Activated CD8-positive, alpha-beta T cell treated with anti-CD3 and anti-CD28 coated beads for 36 hours (primary cell): ENCODE results near the gene HOXD11. TPM values are rescaled to one million over a fixed set of nuclear protein-coding genes. Genes with fewer than 3 reads are reported as not detected.

Source experiments
- ATAC-seq: fragments of 200-7000 bp; cut with Tn5 transposase; one replicate; pipeline ENCODE4 v1.10.0; 2021; ENCODE audit warnings: mild to moderate bottlenecking, moderate library complexity
- CTCF ChIA-PET: fragments of 350-600 bp; sonication (Branson Sonifier 250); formaldehyde crosslinking; loops from one replicate; lab custom pipeline; 2021; ENCODE audit warnings: antibody characterized with exemption; lab: Charles Lee
- POLR2A ChIA-PET: fragments of 350-600 bp; sonication (Branson Sonifier 250); formaldehyde crosslinking; loops from one replicate; lab custom pipeline; 2021; ENCODE audit warnings: antibody characterized with exemption; lab: Charles Lee
- DNase-seq: peaks from one replicate; pipeline ENCODE4 v3.0.0-alpha.2; 2020
- H3K27ac Mint-ChIP-seq: one replicate; pipeline ENCODE4 v1.8.0; 2021; ENCODE audit warnings: mild to moderate bottlenecking, mixed read lengths
- H3K27me3 Mint-ChIP-seq: one replicate; pipeline ENCODE4 v1.8.0; 2021; ENCODE audit warnings: mixed read lengths
- H3K36me3 Mint-ChIP-seq: one replicate; pipeline ENCODE4 v1.8.0; 2021; ENCODE audit warnings: low read depth, mixed read lengths
- H3K4me1 Mint-ChIP-seq: one replicate; pipeline ENCODE4 v1.8.0; 2021; ENCODE audit warnings: low read depth, mixed read lengths
- H3K4me3 Mint-ChIP-seq: one replicate; pipeline ENCODE4 v1.8.0; 2021; ENCODE audit warnings: mild to moderate bottlenecking, moderate library complexity, mixed read lengths
- H3K9me3 Mint-ChIP-seq: one replicate; pipeline ENCODE4 v1.8.0; 2021; ENCODE audit warnings: mixed read lengths
- CTCF ChIP-seq: fragments of 200-600 bp; IDR thresholded peaks from one replicate; pipeline ENCODE4 v1.8.0; 2022; ENCODE audit warnings: antibody characterized with exemption, mild to moderate bottlenecking
- intact Hi-C: fragments of 100-400 bp; cut with micrococcal nuclease; formaldehyde crosslinking; loops from one replicate; pipeline ENCODE4 v1.10.0; 2022
- total RNA-seq, 2 experiments: library from RNA; stranded (reverse); gene quantifications; one replicate each; pipeline ENCODE4 v1.2.3, GENCODE V29; 2021

Gene HOXD11
- total RNA-seq, 2 experiments from 2014 or later: not detected

GRCh38 chr2:176135035-176135440 is 28.0 kb downstream of the HOXD11 start:
- Mint-ChIP-seq H3K4me3 (no peak overlapping the region), H3K27me3 (peaks cover 83% of the 10 kb centered on the region), H3K36me3 (peaks cover 5% of the 10 kb centered on the region), H3K9me3 (no peaks in the 10 kb centered on the region), H3K4me1 (peaks cover 30% of the 10 kb centered on the region), H3K27ac (no peak overlapping the region)
- no peak for ATAC-seq
- intact Hi-C loops: no loop called here
- DNase-seq: no peak
- POLR2A ChIA-PET: no interaction called here
- CTCF ChIA-PET: interaction anchor here (1.4 to 9.8 kb wide), 2 partner anchors 320 to 518 kb away, joined by 4 to 95 read pairs; no protein-coding TSS in a partner anchor
- TF ChIP-seq CTCF: no peak

GRCh38 chr2:176136374-176137251 is 29.5 kb downstream of the HOXD11 start:
- ChIA-PET POLR2A (no interaction called here), CTCF (interaction anchor here (0.8 to 5.4 kb wide), 4 partner anchors 9 to 515 kb away, joined by 3 to 33 read pairs (median 4); no protein-coding TSS in a partner anchor)
- H3K27ac Mint-ChIP-seq: no peak overlapping the region
- H3K4me1 Mint-ChIP-seq: peaks cover 33% of the 10 kb centered on the region
- no peaks in the 10 kb centered on the region for H3K9me3 Mint-ChIP-seq
- ATAC-seq (no peak), DNase-seq (no peak)
- peaks cover 80% of the 10 kb centered on the region for H3K27me3 Mint-ChIP-seq
- H3K4me3 Mint-ChIP-seq: no peak overlapping the region
- H3K36me3 Mint-ChIP-seq: peaks cover 5% of the 10 kb centered on the region
- intact Hi-C loops: no loop called here
- no peak for TF ChIP-seq CTCF

GRCh38 chr2:176137252-176137580 is 30.1 kb downstream of the HOXD11 start:
- TF ChIP-seq CTCF: no peak
- ChIA-PET CTCF (interaction anchor here (0.8 to 5.4 kb wide), 3 partner anchors 9 to 514 kb away, joined by 3 to 33 read pairs (median 11); no protein-coding TSS in a partner anchor), POLR2A (no interaction called here)
- intact Hi-C loops: no loop called here
- Mint-ChIP-seq H3K27me3 (peaks cover 80% of the 10 kb centered on the region), H3K4me3 (no peak overlapping the region), H3K4me1 (peaks cover 31% of the 10 kb centered on the region), H3K9me3 (no peaks in the 10 kb centered on the region), H3K27ac (no peak overlapping the region), H3K36me3 (peaks cover 5% of the 10 kb centered on the region)
- DNase-seq: no peak
- ATAC-seq: no peak

- intact Hi-C loops: no loop called here
- Mint-ChIP-seq H3K27ac (no peak overlapping the region), H3K36me3 (peaks cover 5% of the 10 kb centered on the region), H3K27me3 (peaks cover 76% of the 10 kb centered on the region), H3K9me3 (no peaks in the 10 kb centered on the region), H3K4me3 (no peak overlapping the region), H3K4me1 (peaks cover 27% of the 10 kb centered on the region)
- no peak for TF ChIP-seq CTCF
- no peak for DNase-seq
- POLR2A ChIA-PET: no interaction called here
- CTCF ChIA-PET: interaction anchor here (1.5 to 8.4 kb wide), 5 partner anchors 17 to 513 kb away, joined by 4 to 117 read pairs (median 11); no protein-coding TSS in a partner anchor
- ATAC-seq: no peak
Measured at GRCh38 chr2:176137906-176138305, 30.8 kb downstream of the HOXD11 start.

GRCh38 chr2:176138526-176138922 is 31.4 kb downstream of the HOXD11 start:
- H3K27ac Mint-ChIP-seq: no peak overlapping the region
- peaks cover 5% of the 10 kb centered on the region for H3K36me3 Mint-ChIP-seq
- DNase-seq (no peak), ATAC-seq (no peak)
- intact Hi-C loops: no loop called here
- TF ChIP-seq CTCF: no peak
- no peaks in the 10 kb centered on the region for H3K9me3 Mint-ChIP-seq
- ChIA-PET CTCF (interaction anchor here (0.9 to 8.4 kb wide), 12 partner anchors 11 to 1000 kb away, joined by 3 to 117 read pairs (median 6); partner anchors contain the start of gene HOXD8), POLR2A (no interaction called here)
- peaks cover 27% of the 10 kb centered on the region for H3K4me1 Mint-ChIP-seq
- no peak overlapping the region for H3K4me3 Mint-ChIP-seq
- peaks cover 73% of the 10 kb centered on the region for H3K27me3 Mint-ChIP-seq
